Astrocyte (in vitro differentiated cells and primary cell): ENCODE data around the gene ANKHD1.

ENCODE experiments used
- CTCF ChIP-seq: IDR thresholded peaks from 2 replicates; pipeline ENCODE4 v1.5.1; 2011; ENCODE audit warnings: low read depth, mild to moderate bottlenecking, inconsistent platforms, low read length, moderate library complexity; ENCODE audit not compliant: insufficient read depth
- EZH2 ChIP-seq: IDR thresholded peaks from 2 replicates; pipeline ENCODE4 v1.6.1; 2012; ENCODE audit warnings: mild to moderate bottlenecking, low read length, inconsistent platforms; ENCODE audit not compliant: insufficient read depth

GRCh38 chr5:140420226-140420570 is 18.6 kb downstream of the ANKHD1 start:
- TF ChIP-seq CTCF, result no peak
- no peak for TF ChIP-seq EZH2
